H1 (cell line): ENCODE measurements around the gene GALNT15. TPM values are rescaled to one million over a fixed set of nuclear protein-coding genes. Genes with fewer than 3 reads are reported as not detected.

ENCODE experiments used
- CTCF ChIA-PET: fragments of 300-600 bp; sonication (Branson Sonifier 250); formaldehyde crosslinking; loops from one replicate; lab custom pipeline; 2021; ENCODE audit not compliant: partially characterized antibody; lab: Charles Lee
- POLR2A ChIA-PET: fragments of 300-600 bp; sonication (Branson Sonifier 250); formaldehyde crosslinking; loops from one replicate; lab custom pipeline; 2021; ENCODE audit warnings: inconsistent platforms; ENCODE audit not compliant: partially characterized antibody; lab: Charles Lee
- DNase-seq, 2 experiments: peaks; one replicate each; pipeline versions ENCODE4 v3.0.0 to v3.0.0-alpha.2; 2010 to 2022; ENCODE audit warnings: low spot score in 2 of 2, low read depth in 1 of 2, mixed read lengths in 1 of 2
- FAIRE-seq: peaks from 2 replicates; lab custom pipeline; 2011; peaks lifted over from hg19 to GRCh38; lab: Jason Lieb, UNC
- H2AFZ ChIP-seq: 2 replicates; pipeline ENCODE4 v1.8.1; 2012; ENCODE audit warnings: low read length, inconsistent platforms
- H2AK5ac ChIP-seq: 2 replicates; pipeline ENCODE4 v1.6.1; 2013; ENCODE audit warnings: low read depth, low read length
- H2BK120ac ChIP-seq: replicated peaks from 2 replicates; pipeline ENCODE3; 2013; ENCODE audit warnings: low read depth, low read length, inconsistent platforms
- H2BK12ac ChIP-seq: 2 replicates; pipeline ENCODE4 v1.6.1; 2013; ENCODE audit warnings: low read depth, low read length
- H2BK15ac ChIP-seq: 2 replicates; pipeline ENCODE4 v1.6.1; 2013; ENCODE audit warnings: low read length
- H2BK20ac ChIP-seq: 2 replicates; pipeline ENCODE4 v1.6.1; 2013; ENCODE audit warnings: low read length
- H2BK5ac ChIP-seq: 2 replicates; pipeline ENCODE4 v1.6.1; 2013; ENCODE audit warnings: low read depth, low read length
- H3K14ac ChIP-seq: 2 replicates; pipeline ENCODE4 v1.6.1; 2013; ENCODE audit warnings: inconsistent platforms; ENCODE audit not compliant: insufficient read length
- H3K18ac ChIP-seq: 2 replicates; pipeline ENCODE4 v1.6.1; 2013; ENCODE audit warnings: low read length; ENCODE audit errors: extremely low read depth
- H3K23ac ChIP-seq: 2 replicates; pipeline ENCODE4 v1.6.1; 2013; ENCODE audit warnings: inconsistent platforms; ENCODE audit not compliant: insufficient read length
- H3K23me2 ChIP-seq: 2 replicates; pipeline ENCODE4 v1.6.1; 2013; ENCODE audit warnings: low read depth, low read length
- H3K27ac ChIP-seq: 2 replicates; pipeline ENCODE4 v1.6.1; 2011; ENCODE audit warnings: low read depth, low read length, inconsistent platforms
- H3K27me3 ChIP-seq, 4 experiments: replicated peaks in 1 of 4; 1 replicate in 1 of 4; 2 replicates in 3 of 4; pipeline versions ENCODE4 v1.6.1 to v1.8.1; 2011 to 2013; ENCODE audit warnings: low read length in 3 of 4, mild to moderate bottlenecking in 3 of 4, inconsistent platforms in 2 of 4, mixed read lengths in 2 of 4, moderate library complexity in 1 of 4; ENCODE audit not compliant: control insufficient read depth in 3 of 4, insufficient read depth in 3 of 4; ENCODE audit errors: extremely low read depth in 1 of 4
- H3K36me3 ChIP-seq, 4 experiments: 2 replicates each; pipeline versions ENCODE4 v1.6.1 to v1.8.1; 2011 to 2013; ENCODE audit warnings: mild to moderate bottlenecking in 4 of 4, low read length in 3 of 4, moderate library complexity in 2 of 4, control low read depth in 1 of 4, inconsistent platforms in 1 of 4; ENCODE audit not compliant: insufficient read depth in 4 of 4, control insufficient read depth in 2 of 4
- H3K4ac ChIP-seq: replicated peaks from 2 replicates; pipeline ENCODE3; 2013; ENCODE audit warnings: low read length, low read depth, mixed read lengths, inconsistent platforms; ENCODE audit not compliant: insufficient read length
- H3K4me1 ChIP-seq, 4 experiments: replicated peaks in 1 of 4; 1 replicate in 1 of 4; 2 replicates in 3 of 4; pipeline versions ENCODE4 v1.6.1 to v1.8.1; 2011 to 2013; ENCODE audit warnings: low read length in 3 of 4, inconsistent platforms in 2 of 4, mixed read lengths in 1 of 4; ENCODE audit not compliant: insufficient read depth in 4 of 4, control insufficient read depth in 3 of 4
- H3K4me2 ChIP-seq, 2 experiments: 2 replicates each; pipeline versions ENCODE4 v1.6.1 to v1.8.1; 2011 to 2013; ENCODE audit warnings: low read depth in 2 of 2, low read length in 2 of 2, control low read depth in 1 of 2, inconsistent platforms in 1 of 2, mild to moderate bottlenecking in 1 of 2; ENCODE audit not compliant: insufficient read depth in 1 of 2
- H3K4me3 ChIP-seq, 4 experiments: fragments of 200-600, 300-600 bp in 1 of 4; sonication (generic), shearing (Covaris generic), sonication (Bioruptor Twin) in 1 of 4; 2 replicates each; pipeline versions ENCODE4 v1.5.1 to v1.8.1; 2011 to 2016; ENCODE audit warnings: low read length in 4 of 4, low read depth in 3 of 4, control low read depth in 2 of 4, inconsistent platforms in 2 of 4, mild to moderate bottlenecking in 2 of 4, mixed read lengths in 1 of 4, moderate library complexity in 1 of 4; ENCODE audit not compliant: insufficient read depth in 2 of 4; ENCODE audit errors: extremely low read depth in 1 of 4
- H3K56ac ChIP-seq: replicated peaks from 2 replicates; pipeline ENCODE3; 2013; ENCODE audit warnings: low read depth, mild to moderate bottlenecking, mixed read lengths, low read length, inconsistent platforms; ENCODE audit not compliant: insufficient read length
- H3K79me1 ChIP-seq: 2 replicates; pipeline ENCODE4 v1.6.1; 2013; ENCODE audit warnings: low read depth, low read length, control low read depth
- H3K79me2 ChIP-seq, 2 experiments: 2 replicates each; pipeline versions ENCODE4 v1.6.1 to v1.8.1; 2012 to 2013; ENCODE audit warnings: low read length in 2 of 2, mild to moderate bottlenecking in 2 of 2, inconsistent platforms in 1 of 2; ENCODE audit not compliant: insufficient read depth in 2 of 2, control insufficient read depth in 1 of 2
- H3K9ac ChIP-seq, 4 experiments: replicated peaks in 1 of 4; 1 replicate in 1 of 4; 2 replicates in 3 of 4; pipeline versions ENCODE4 v1.6.1 to v1.8.1; 2011 to 2013; ENCODE audit warnings: low read depth in 3 of 4, low read length in 3 of 4, control low read depth in 2 of 4, mild to moderate bottlenecking in 2 of 4, moderate library complexity in 2 of 4, inconsistent platforms in 1 of 4; ENCODE audit errors: extremely low read depth in 1 of 4
- H3K9me3 ChIP-seq, 2 experiments: 2 replicates each; pipeline versions ENCODE4 v1.6.1 to v1.8.1; 2012 to 2013; ENCODE audit warnings: mild to moderate bottlenecking in 2 of 2, moderate library complexity in 2 of 2, control low read depth in 1 of 2, inconsistent platforms in 1 of 2, low read depth in 1 of 2, low read length in 1 of 2, mixed read lengths in 1 of 2; ENCODE audit not compliant: insufficient read depth in 2 of 2
- H4K20me1 ChIP-seq, 2 experiments: replicated peaks in 1 of 2; 2 replicates each; pipeline versions ENCODE3 to v1.8.1; 2011 to 2013; ENCODE audit warnings: inconsistent platforms in 2 of 2, low read length in 2 of 2, mild to moderate bottlenecking in 1 of 2; ENCODE audit not compliant: insufficient read depth in 2 of 2, control insufficient read depth in 1 of 2
- H4K5ac ChIP-seq: 2 replicates; pipeline ENCODE4 v1.6.1; 2013; ENCODE audit warnings: low read length, low read depth, mixed read lengths, inconsistent platforms; ENCODE audit not compliant: insufficient read length
- H4K8ac ChIP-seq: 2 replicates; pipeline ENCODE4 v1.8.0; 2013; ENCODE audit warnings: mild to moderate bottlenecking, moderate library complexity, low read length, inconsistent platforms; ENCODE audit not compliant: insufficient read depth; ENCODE audit errors: extremely low read depth
- H4K91ac ChIP-seq: replicated peaks from 2 replicates; pipeline ENCODE3; 2013; ENCODE audit warnings: low read length, mixed read lengths, inconsistent platforms; ENCODE audit not compliant: insufficient read length
- ATF3 ChIP-seq: IDR thresholded peaks from 2 replicates; pipeline ENCODE4 v1.6.1; 2011; ENCODE audit warnings: low read depth, mild to moderate bottlenecking, low read length; ENCODE audit not compliant: insufficient read depth
- EP300 ChIP-seq, 2 experiments: IDR thresholded peaks; 1 replicate in 1 of 2; 2 replicates in 1 of 2; pipeline ENCODE4 v1.6.1; 2011 to 2012; ENCODE audit warnings: low read depth in 2 of 2, low read length in 2 of 2, mild to moderate bottlenecking in 2 of 2, borderline replicate concordance in 1 of 2, inconsistent platforms in 1 of 2, moderate library complexity in 1 of 2
- GABPA ChIP-seq: IDR thresholded peaks from 2 replicates; pipeline ENCODE4 v1.6.1; 2011; ENCODE audit warnings: mild to moderate bottlenecking, low read length, moderate library complexity, borderline replicate concordance; ENCODE audit not compliant: insufficient read depth
- JUN ChIP-seq: IDR thresholded peaks from 2 replicates; pipeline ENCODE4 v1.6.1; 2011; ENCODE audit warnings: low read depth, mild to moderate bottlenecking, improper control_type of control experiment, low read length
- KDM5A ChIP-seq: fragments of 200-600 bp; IDR thresholded peaks from 2 replicates; pipeline ENCODE4 v1.7.1; 2012; ENCODE audit warnings: mild to moderate bottlenecking, low read length, inconsistent platforms, mixed read lengths
- TAF7 ChIP-seq: optimal IDR thresholded peaks from 2 replicates; pipeline ENCODE3; 2011; ENCODE audit warnings: low read depth, mild to moderate bottlenecking, inconsistent platforms, low read length, moderate library complexity, borderline replicate concordance
- TEAD4 ChIP-seq: IDR thresholded peaks from 2 replicates; pipeline ENCODE4 v1.6.1; 2012; ENCODE audit warnings: low read depth, low read length, inconsistent platforms, mixed read lengths
- ZNF274 ChIP-seq: IDR thresholded peaks from 2 replicates; pipeline ENCODE4 v1.7.0; 2012; ENCODE audit warnings: low read length, borderline replicate concordance; ENCODE audit errors: extremely low read depth
- WGBS, 2 experiments: shearing (Covaris generic) in 1 of 2; methylation state at CpG; one replicate each; pipeline versions ENCODE4 v1.1.6 to v1.1.7; 2013 to 2015; ENCODE audit warnings: low lambda C conversion rate in 2 of 2, mixed read lengths in 2 of 2, inconsistent platforms in 1 of 2, low coverage in 1 of 2, missing lambda C conversion rate in 1 of 2; ENCODE audit not compliant: insufficient replicate concordance in 2 of 2, insufficient coverage in 1 of 2, insufficient read length in 1 of 2; ENCODE audit errors: extremely low coverage in 1 of 2, missing lambda C conversion rate in 1 of 2; 5-methylcytosine and 5-hydroxymethylcytosine counted together
- polyA plus RNA-seq, 7 experiments: library from polyadenylated mRNA; depleted of rRNA in 3 of 7; stranded (reverse) in 5 of 7; unstranded in 2 of 7; fragments of >200 nt in 5 of 7; fragments of 200-250 nt in 2 of 7; gene quantifications; 1 replicate in 5 of 7; 2 replicates in 1 of 7; 4 replicates in 1 of 7; pipeline versions ENCODE4 v1.2.1 to v1.2.3, GENCODE V29; 2011 to 2013; ENCODE audit warnings: missing spikeins in 2 of 7, mixed read lengths in 2 of 7
- total RNA-seq: library from RNA; stranded (reverse); fragmentation: NEBNext Ultra II Directional; extraction: Animal tissue kit (Norgen Biotek cat#: 25700); gene quantifications from 2 replicates; pipeline ENCODE4 v1.2.1, GENCODE V29; 2021

Gene GALNT15
- total and polyA plus RNA-seq, 2 of the 8 experiments (the other 6 are each of a cell fraction or from before 2014, with no cell fraction given) = 0.02 TPM; not detected in 1

GRCh38 chr3:16192176-16192811 is 17.8 kb downstream of the GALNT15 start:
- H3K4me2 ChIP-seq = no peak overlapping the region
- H3K79me2 ChIP-seq = no peaks in the 10 kb centered on the region
- H4K20me1 ChIP-seq = no peaks in the 10 kb centered on the region
- no peak overlapping the region for H4K8ac ChIP-seq
- 0 out of 2 replicates have a peak overlapping the region, but pooled peaks have one; percentile 26 for H2AFZ ChIP-seq
- no peak overlapping the region for H3K9ac ChIP-seq
- H3K36me3 ChIP-seq = no peaks in the 10 kb centered on the region
- H2BK12ac ChIP-seq = no peak overlapping the region
- H2BK5ac ChIP-seq = no peak overlapping the region
- ChIA-PET CTCF (interaction anchor here (1.7 to 4.4 kb wide), 4 partner anchors 9 to 17 kb away, joined by 5 to 24 read pairs (median 10); partner anchors contain the start of gene GALNT15), POLR2A (no interaction called here)
- no peak overlapping the region for H3K56ac ChIP-seq
- no peak for TF ChIP-seq TAF7
- no peak for TF ChIP-seq ATF3
- TF ChIP-seq GABPA = no peak
- no peak for TF ChIP-seq ZNF274
- TF ChIP-seq TEAD4 = no peak
- TF ChIP-seq JUN = no peak
- TF ChIP-seq EP300 (IDR thresholded peaks at IDR 0.05; ENCODE audit: borderline replicate concordance in 1 of 2, low read depth in 2 of 2, low read length in 2 of 2) = no peak
- no peak for TF ChIP-seq KDM5A
- H3K4me3 ChIP-seq = no peak overlapping the region
- no peak overlapping the region for H2BK15ac ChIP-seq
- no peak for DNase-seq
- 82% methylated on average over 5 of the region's 5 CpGs; no CpG with 5 or more reads in 1 of the 2 experiments for WGBS, 2 experiments
- no peak for FAIRE-seq
- H3K27ac ChIP-seq = no peak overlapping the region
- no peak overlapping the region for H3K14ac ChIP-seq
- H3K23ac ChIP-seq = no peak overlapping the region
- no peaks in the 10 kb centered on the region; a peak in 1 of 7 replicates for H3K27me3 ChIP-seq
- no peaks in the 10 kb centered on the region for H3K79me1 ChIP-seq
- no peaks in the 10 kb centered on the region for H3K9me3 ChIP-seq
- no peak overlapping the region for H2BK120ac ChIP-seq
- H3K4ac ChIP-seq = no peak overlapping the region
- no peak overlapping the region for H4K5ac ChIP-seq
- H2BK20ac ChIP-seq = no peak overlapping the region
- no peaks in the 10 kb centered on the region for H3K4me1 ChIP-seq
- no peaks in the 10 kb centered on the region for H3K23me2 ChIP-seq
- no peak overlapping the region for H2AK5ac ChIP-seq
- H4K91ac ChIP-seq = no peak overlapping the region
- H3K18ac ChIP-seq = no peak overlapping the region
